HG03442 (cell line): ENCODE data around the gene DLX1.
A peak's percentile ranks its signal among the peaks of the same experiment; 100 is the strongest.
"Not testable (repeated sequence)": the region's sequence is repeated elsewhere in the genome, so short reads cannot be mapped to it uniquely, and the experiment has no call there.

Experiments
- ATAC-seq: cut with Tn5 transposase; IDR thresholded peaks from one replicate; pipeline ENCODE4 v1.9.1; 2021; ENCODE audit warnings: mild to moderate bottlenecking, moderate library complexity; ENCODE audit not compliant: unreplicated experiment

DLX1 gene

GRCh38 chr2:172063446-172063845 is 21.9 kb upstream of the DLX1 start:
- ATAC-seq, result no peak

GRCh38 chr2:172065111-172065510 is 20.2 kb upstream of the DLX1 start:
- no peak for ATAC-seq

DNA sequence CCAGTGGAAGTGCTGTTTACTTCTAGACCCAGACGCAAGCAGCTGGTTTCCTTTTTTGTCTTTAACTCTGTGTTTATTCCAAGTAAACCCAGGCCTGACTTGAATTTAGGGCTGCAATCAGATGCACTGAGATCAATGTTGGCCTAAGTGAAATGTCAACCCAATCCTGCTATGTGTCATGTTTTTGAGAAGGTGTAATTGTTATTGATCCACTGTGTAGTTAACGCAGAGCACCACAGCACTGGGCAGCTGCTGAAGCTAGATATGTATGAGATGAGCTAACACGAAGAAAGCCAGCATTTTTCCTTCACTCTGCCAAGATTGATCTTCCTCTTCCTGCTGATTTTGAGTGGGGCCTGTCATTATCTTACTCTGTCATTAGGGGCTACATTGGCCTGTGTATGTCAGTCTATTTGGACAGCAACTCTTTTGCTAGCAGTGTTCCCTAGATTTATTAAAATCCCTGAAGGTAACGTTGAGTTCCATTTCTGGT is 18.9 kb upstream of the DLX1 start:
- no peak for ATAC-seq

- not testable (repeated sequence) for ATAC-seq
These were observed 17.4 kb upstream of the DLX1 start for GRCh38 chr2:172067905-172068304.

GRCh38 chr2:172070936-172071335 is 14.4 kb upstream of the DLX1 start:
- no peak for ATAC-seq

- no peak for ATAC-seq
These were observed 13.0 kb upstream of the DLX1 start for GRCh38 chr2:172072303-172072702.

- no peak for ATAC-seq
These were observed 12.6 kb upstream of the DLX1 start for GRCh38 chr2:172072706-172073105.

DNA sequence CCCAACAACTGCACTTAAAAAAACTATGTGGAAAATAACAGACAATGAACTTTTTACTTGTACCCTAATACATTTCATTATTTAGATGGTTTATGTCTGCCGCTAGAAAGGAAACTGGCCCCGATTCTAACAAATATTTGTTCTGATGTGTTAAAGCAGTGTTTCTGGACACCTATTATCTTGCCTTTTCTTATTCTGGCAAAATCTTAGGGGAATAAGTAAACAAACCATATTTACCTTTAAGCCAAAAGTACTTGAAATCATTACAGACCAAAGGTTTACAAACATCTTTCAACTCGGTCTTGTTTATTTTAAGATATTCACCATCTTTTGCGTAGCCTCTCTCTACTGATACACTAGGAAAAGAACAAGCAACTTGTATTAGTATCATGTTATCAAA is 11.8 kb upstream of the DLX1 start:
- no peak for ATAC-seq

DNA sequence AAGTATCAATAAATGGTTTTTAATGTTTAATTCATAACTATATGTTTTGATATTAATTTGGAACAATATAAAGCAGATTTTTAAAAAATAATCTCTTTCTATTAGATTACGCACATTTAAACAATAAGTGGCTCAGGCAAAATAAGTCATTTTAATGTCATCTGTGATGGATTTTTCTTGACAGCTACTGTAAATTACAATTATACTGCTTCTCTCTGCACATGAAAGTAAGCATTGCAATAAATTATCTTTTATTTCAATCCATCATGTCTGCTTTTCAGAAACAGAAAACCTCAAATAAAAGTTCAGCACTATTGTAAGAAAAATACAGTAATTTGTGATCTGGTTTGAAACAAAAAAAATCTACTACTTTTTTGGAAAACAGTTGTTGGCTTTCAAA is 11.1 kb upstream of the DLX1 start:
- no peak for ATAC-seq

- ATAC-seq, result no peak
These were observed 5.9 kb upstream of the DLX1 start for GRCh38 chr2:172079416-172079815.

DNA sequence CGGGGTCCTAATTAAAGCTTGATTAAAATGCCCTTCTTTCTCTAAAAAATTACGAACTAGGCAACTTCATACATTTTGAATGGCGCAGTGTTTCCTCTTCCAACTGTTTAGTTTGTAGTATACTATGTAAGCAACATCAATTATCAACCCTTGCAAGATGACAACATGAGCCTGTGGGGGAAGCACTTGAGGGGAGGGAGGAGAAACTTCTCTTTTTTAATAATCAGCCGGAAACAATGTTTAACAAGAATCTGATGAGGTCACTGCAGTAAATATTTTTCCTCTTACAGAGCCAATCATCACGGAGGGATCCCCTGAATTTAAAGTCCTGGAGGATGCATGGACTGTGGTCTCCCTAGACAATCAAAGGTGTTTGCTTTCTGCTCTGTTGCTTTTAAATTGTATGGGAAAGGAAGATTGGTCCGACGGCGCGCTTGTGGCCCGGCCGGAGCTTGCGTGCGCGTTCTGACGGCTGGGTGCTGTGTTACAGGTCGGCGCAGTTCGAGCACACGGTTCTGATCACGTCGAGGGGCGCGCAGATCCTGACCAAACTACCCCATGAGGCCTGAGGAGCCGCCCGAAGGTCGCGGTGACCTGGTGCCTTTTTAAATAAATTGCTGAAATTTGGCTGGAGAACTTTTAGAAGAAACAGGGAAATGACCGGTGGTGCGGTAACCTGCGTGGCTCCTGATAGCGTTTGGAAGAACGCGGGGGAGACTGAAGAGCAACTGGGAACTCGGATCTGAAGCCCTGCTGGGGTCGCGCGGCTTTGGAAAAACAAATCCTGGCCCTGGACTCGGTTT is 5.3 kb upstream of the DLX1 start:
- ATAC-seq, result no peak

- ATAC-seq, result no peak
These were observed 4.6 kb upstream of the DLX1 start for GRCh38 chr2:172080641-172081220.

DNA sequence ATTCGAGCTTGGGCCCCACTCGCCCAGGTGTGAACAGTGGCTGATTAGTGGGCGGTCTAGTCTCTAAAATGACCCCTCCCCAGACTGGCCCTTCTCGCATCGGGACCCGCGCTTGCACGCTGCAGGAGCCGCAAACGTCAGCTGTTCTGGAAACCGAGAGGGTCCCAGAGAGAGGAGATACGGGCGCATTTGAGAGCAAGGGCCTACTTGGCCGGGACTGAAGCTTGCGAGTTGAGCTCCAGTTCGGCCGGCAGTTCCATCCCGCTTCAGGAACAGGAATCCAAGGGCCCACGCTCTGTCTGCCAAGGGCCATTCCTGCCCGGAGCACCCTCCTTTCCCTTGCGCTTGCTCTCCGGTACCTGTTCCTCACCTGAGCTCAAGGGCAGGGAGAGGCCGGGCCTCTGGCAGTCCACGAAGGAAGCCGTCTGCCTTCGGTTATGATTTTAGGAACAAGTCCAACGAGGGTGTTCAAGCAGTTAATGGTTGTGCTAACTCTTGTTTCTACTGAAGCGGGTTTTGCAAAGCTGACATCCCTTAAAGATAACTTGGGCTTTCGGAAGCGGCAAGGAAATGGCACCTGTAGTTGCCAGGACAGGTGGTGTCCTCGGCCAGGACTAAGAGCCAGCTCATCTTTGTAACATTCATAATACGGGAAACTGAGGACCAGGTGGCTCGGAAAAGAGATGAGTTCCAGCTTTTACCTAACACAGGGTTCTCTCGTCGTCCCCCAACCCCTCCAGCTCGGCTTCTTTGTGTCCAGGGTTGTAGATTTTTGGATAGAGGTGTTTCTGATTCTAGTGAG is 3.9 kb upstream of the DLX1 start:
- ATAC-seq, result no peak

- ATAC-seq, result no peak
These were observed 3.0 kb upstream of the DLX1 start for GRCh38 chr2:172082105-172082943.

DNA sequence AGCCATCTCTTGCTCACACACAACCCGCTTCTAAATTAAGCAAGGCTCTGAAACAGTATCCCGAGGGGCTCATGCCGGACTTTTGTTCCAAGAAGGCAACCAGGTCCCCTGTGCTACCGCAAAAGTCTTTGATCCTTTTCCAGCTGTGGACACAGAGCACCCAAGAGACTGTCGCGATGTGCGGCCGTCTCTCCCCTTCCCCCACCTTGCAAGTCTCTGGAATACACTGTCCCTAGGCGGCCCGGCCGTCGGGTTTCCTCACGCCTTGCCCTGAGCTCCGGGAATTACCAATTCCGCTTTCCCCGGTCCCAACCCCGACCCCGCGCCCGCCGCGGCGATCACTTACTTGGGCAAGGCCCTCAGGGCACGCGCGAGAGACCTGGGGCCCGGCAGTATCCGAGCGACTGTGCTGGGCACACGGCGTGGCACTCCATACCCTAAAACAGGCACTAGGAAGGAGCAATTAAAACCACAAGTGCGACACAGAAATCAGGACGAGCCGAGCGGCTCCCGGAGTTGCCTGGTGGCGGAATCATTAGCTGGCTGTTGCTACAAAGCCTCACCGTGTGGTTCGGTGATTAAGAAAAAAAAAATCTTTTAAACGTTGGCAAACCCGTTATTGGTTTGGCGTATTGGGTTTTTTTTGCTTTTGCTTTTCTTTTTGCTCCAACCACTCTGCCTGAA is 2.2 kb upstream of the DLX1 start:
- no peak for ATAC-seq

- no peak for ATAC-seq
These were observed 1.5 kb upstream of the DLX1 start for GRCh38 chr2:172083628-172084394.

- ATAC-seq, result no peak
These were observed 987 bp upstream of the DLX1 start for GRCh38 chr2:172084395-172084644.

- ATAC-seq, result peak; percentile 91
These were observed 455 bp upstream of the DLX1 start for GRCh38 chr2:172084645-172085459.
